Panc1 (cell line): ENCODE measurements around the gene KATNAL2.
"Not testable (repeated sequence)": the region's sequence is repeated elsewhere in the genome, so short reads cannot be mapped to it uniquely, and the experiment has no call there.

Experiments used
- POLR2AphosphoS5 ChIP-seq: IDR thresholded peaks from 2 replicates; pipeline ENCODE4 v1.6.1; 2012; ENCODE audit warnings: mild to moderate bottlenecking, low read depth, low read length, moderate library complexity
- SIN3A ChIP-seq: IDR thresholded peaks from 2 replicates; pipeline ENCODE4 v1.6.1; 2012; ENCODE audit warnings: low read depth, mild to moderate bottlenecking, low read length, moderate library complexity, borderline replicate concordance; ENCODE audit not compliant: insufficient read depth
- TCF7L2 ChIP-seq: IDR thresholded peaks from 2 replicates; pipeline ENCODE4 v1.6.1; 2011; ENCODE audit warnings: mild to moderate bottlenecking, low read depth, low read length, inconsistent platforms
- TF ChIP-seq, protein P1 (sequence below): fragments of 450-650 bp; IDR thresholded peaks from 2 replicates; pipeline ENCODE4 v1.5.1; 2017; ENCODE audit warnings: mild to moderate bottlenecking
- TF ChIP-seq, protein P2 (sequence below), 2 experiments: IDR thresholded peaks; 2 replicates each; pipeline ENCODE4 v1.6.1; 2011 to 2012; ENCODE audit warnings: low read depth in 2 of 2, control low read depth in 1 of 2, low read length in 1 of 2, mild to moderate bottlenecking in 1 of 2, moderate library complexity in 1 of 2; ENCODE audit not compliant: insufficient read depth in 1 of 2

DNA sequence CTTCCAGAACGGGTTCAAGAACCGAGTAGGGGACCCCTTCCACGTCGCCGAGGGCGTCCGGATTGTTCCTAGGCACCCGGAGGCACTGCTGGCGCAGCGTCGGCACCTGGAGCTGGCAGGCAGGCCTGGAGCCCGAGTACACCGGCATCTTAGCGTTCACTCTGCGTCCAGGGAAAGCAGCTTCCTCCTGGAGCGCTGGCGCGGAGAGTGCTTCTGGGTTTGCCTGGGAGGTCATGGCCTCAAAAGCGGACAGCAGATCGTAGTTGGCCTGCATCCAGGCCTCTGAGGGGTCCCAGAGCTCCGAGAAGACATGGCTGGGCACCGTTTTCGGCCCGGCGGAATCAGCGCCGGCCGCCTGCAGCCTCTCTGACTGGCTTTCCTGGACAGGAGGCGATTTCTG is 111.3 kb downstream of the KATNAL2 start:
- TF ChIP-seq, protein P1, sequence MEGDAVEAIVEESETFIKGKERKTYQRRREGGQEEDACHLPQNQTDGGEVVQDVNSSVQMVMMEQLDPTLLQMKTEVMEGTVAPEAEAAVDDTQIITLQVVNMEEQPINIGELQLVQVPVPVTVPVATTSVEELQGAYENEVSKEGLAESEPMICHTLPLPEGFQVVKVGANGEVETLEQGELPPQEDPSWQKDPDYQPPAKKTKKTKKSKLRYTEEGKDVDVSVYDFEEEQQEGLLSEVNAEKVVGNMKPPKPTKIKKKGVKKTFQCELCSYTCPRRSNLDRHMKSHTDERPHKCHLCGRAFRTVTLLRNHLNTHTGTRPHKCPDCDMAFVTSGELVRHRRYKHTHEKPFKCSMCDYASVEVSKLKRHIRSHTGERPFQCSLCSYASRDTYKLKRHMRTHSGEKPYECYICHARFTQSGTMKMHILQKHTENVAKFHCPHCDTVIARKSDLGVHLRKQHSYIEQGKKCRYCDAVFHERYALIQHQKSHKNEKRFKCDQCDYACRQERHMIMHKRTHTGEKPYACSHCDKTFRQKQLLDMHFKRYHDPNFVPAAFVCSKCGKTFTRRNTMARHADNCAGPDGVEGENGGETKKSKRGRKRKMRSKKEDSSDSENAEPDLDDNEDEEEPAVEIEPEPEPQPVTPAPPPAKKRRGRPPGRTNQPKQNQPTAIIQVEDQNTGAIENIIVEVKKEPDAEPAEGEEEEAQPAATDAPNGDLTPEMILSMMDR: not testable (repeated sequence)
- TF ChIP-seq POLR2AphosphoS5, SIN3A, TCF7L2: not testable (repeated sequence)
- TF ChIP-seq, protein P2, sequence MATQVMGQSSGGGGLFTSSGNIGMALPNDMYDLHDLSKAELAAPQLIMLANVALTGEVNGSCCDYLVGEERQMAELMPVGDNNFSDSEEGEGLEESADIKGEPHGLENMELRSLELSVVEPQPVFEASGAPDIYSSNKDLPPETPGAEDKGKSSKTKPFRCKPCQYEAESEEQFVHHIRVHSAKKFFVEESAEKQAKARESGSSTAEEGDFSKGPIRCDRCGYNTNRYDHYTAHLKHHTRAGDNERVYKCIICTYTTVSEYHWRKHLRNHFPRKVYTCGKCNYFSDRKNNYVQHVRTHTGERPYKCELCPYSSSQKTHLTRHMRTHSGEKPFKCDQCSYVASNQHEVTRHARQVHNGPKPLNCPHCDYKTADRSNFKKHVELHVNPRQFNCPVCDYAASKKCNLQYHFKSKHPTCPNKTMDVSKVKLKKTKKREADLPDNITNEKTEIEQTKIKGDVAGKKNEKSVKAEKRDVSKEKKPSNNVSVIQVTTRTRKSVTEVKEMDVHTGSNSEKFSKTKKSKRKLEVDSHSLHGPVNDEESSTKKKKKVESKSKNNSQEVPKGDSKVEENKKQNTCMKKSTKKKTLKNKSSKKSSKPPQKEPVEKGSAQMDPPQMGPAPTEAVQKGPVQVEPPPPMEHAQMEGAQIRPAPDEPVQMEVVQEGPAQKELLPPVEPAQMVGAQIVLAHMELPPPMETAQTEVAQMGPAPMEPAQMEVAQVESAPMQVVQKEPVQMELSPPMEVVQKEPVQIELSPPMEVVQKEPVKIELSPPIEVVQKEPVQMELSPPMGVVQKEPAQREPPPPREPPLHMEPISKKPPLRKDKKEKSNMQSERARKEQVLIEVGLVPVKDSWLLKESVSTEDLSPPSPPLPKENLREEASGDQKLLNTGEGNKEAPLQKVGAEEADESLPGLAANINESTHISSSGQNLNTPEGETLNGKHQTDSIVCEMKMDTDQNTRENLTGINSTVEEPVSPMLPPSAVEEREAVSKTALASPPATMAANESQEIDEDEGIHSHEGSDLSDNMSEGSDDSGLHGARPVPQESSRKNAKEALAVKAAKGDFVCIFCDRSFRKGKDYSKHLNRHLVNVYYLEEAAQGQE (IDR thresholded peaks at IDR 0.05; ENCODE audit: insufficient read depth in 1 of 2, low read depth in 2 of 2, low read length in 1 of 2): not testable (repeated sequence)
